ENCODE data around the gene INSIG2. TPM values are rescaled to one million over a fixed set of nuclear protein-coding genes. Genes with fewer than 3 reads are reported as not detected.

The INSIG2 gene
- total RNA-seq, 1 experiment from 2014 or later = 10.7 TPM

- TF ChIP-seq E2F1 (CRISPR knock-in tag; IDR thresholded peaks at IDR 0.05) (no peak), AFF4 (CRISPR knock-in tag; IDR thresholded peaks at IDR 0.05; ENCODE audit: borderline replicate concordance) (no peak)
Observed at GRCh38 chr2:118044854-118045253, 43.4 kb upstream of the INSIG2 start (continued).

GRCh38 chr2:118045286-118045685 is 43.0 kb upstream of the INSIG2 start:
- peaks cover 5% of the 10 kb centered on the region; the same call in 1 of the 2 replicates for H3K27me3 Mint-ChIP-seq (ENCODE audit: low read depth)
- ATAC-seq (no peak), DNase-seq (ENCODE audit: low spot score) (no peak)
- no peaks in the 10 kb centered on the region for H3K36me3 Mint-ChIP-seq
- H3K4me3 Mint-ChIP-seq = no peak overlapping the region
- no peak overlapping the region for H3K27ac Mint-ChIP-seq
- CTCF ChIA-PET = interaction anchor here (1.2 to 1.9 kb wide), 2 partner anchors 11 to 101 kb away, joined by 4 to 19 read pairs; no protein-coding TSS in a partner anchor
- POLR2A ChIA-PET = no interaction called here
- no peak for TF ChIP-seq ZNF396 (CRISPR knock-in tag; IDR thresholded peaks at IDR 0.05; ENCODE audit: borderline replicate concordance)
- TF ChIP-seq SMAD4 (CRISPR knock-in tag; IDR thresholded peaks at IDR 0.05) = no peak
- TF ChIP-seq SOX15 (CRISPR knock-in tag; IDR thresholded peaks at IDR 0.05) = no peak
- TF ChIP-seq OVOL2 (CRISPR knock-in tag; IDR thresholded peaks at IDR 0.05; ENCODE audit: borderline replicate concordance) = no peak
- no peak for TF ChIP-seq ZNF671 (CRISPR knock-in tag; IDR thresholded peaks at IDR 0.05)
- TF ChIP-seq ZNF425 (CRISPR knock-in tag; conservative IDR thresholded peaks at IDR 0.05) = no peak
- no peak for TF ChIP-seq SP1 (CRISPR knock-in tag; conservative IDR thresholded peaks at IDR 0.05)
- TF ChIP-seq RORB (CRISPR knock-in tag; IDR thresholded peaks at IDR 0.05) = no peak
- TF ChIP-seq AFF4 (CRISPR knock-in tag; IDR thresholded peaks at IDR 0.05; ENCODE audit: borderline replicate concordance) = no peak
- no peak for TF ChIP-seq ZNF219 (CRISPR knock-in tag; IDR thresholded peaks at IDR 0.05; ENCODE audit: borderline replicate concordance)
- TF ChIP-seq ZBTB21 (CRISPR knock-in tag; IDR thresholded peaks at IDR 0.05; ENCODE audit: borderline replicate concordance) = no peak
- no peak for TF ChIP-seq FOXJ3 (CRISPR knock-in tag; IDR thresholded peaks at IDR 0.05; ENCODE audit: borderline replicate concordance)
- peaks cover 4% of the 10 kb centered on the region for H3K4me1 Mint-ChIP-seq
- no peaks in the 10 kb centered on the region for H3K9me3 Mint-ChIP-seq

All from WTC11 (cell line).